WERI-Rb-1 (cell line): Measurements from ENCODE around the gene RAD9B.

ENCODE experiments used
- DNase-seq: peaks from one replicate; pipeline ENCODE4 v3.0.0-alpha.2; 2020
- H3K27ac ChIP-seq: fragments of 250-450 bp; sonication (Bioruptor Pico); 2 replicates; pipeline ENCODE4 v1.5.1; 2020; ENCODE audit warnings: mild to moderate bottlenecking, moderate library complexity
- H3K27me3 ChIP-seq: fragments of 250-450 bp; sonication (Bioruptor Pico); 2 replicates; pipeline ENCODE4 v1.5.1; 2021; ENCODE audit warnings: mild to moderate bottlenecking, low read depth, moderate library complexity; ENCODE audit not compliant: insufficient read depth, severe bottlenecking
- H3K36me3 ChIP-seq: fragments of 250-450 bp; sonication (Bioruptor Pico); 2 replicates; pipeline ENCODE4 v1.5.1; 2020; ENCODE audit warnings: mild to moderate bottlenecking, moderate library complexity
- H3K4me3 ChIP-seq: 2 replicates; pipeline ENCODE4 v1.5.1; 2011; ENCODE audit warnings: low read depth, mild to moderate bottlenecking, control low read depth, low read length
- H3K9me3 ChIP-seq: fragments of 250-450 bp; sonication (Bioruptor Pico); 2 replicates; pipeline ENCODE4 v1.5.1; 2021; ENCODE audit warnings: mild to moderate bottlenecking, moderate library complexity; ENCODE audit not compliant: severe bottlenecking
- CTCF ChIP-seq: IDR thresholded peaks from 2 replicates; pipeline ENCODE4 v1.5.1; 2011; ENCODE audit warnings: low read depth, mild to moderate bottlenecking, control low read depth, inconsistent platforms, low read length

The RAD9B gene

GRCh38 chr12:110532644-110533043 is 30.5 kb downstream of the RAD9B start:
- no peak overlapping the region for H3K4me3 ChIP-seq
- H3K27ac ChIP-seq, result no peak overlapping the region
- TF ChIP-seq CTCF, result no peak
- peaks cover 19% of the 10 kb centered on the region for H3K36me3 ChIP-seq
- H3K9me3 ChIP-seq, result no peaks in the 10 kb centered on the region
- DNase-seq, result no peak
- H3K27me3 ChIP-seq, result no peaks in the 10 kb centered on the region

- no peaks in the 10 kb centered on the region for H3K27me3 ChIP-seq
- H3K27ac ChIP-seq, result no peak overlapping the region
- H3K4me3 ChIP-seq, result no peak overlapping the region
- H3K9me3 ChIP-seq, result no peaks in the 10 kb centered on the region
- peaks cover 29% of the 10 kb centered on the region for H3K36me3 ChIP-seq
- no peak for DNase-seq
- TF ChIP-seq CTCF, result no peak
Measured at GRCh38 chr12:110533607-110534006, 31.5 kb downstream of the RAD9B start.

- Histone ChIP-seq H3K4me3 (no peak overlapping the region), H3K36me3 (peaks cover 35% of the 10 kb centered on the region), H3K27me3 (no peaks in the 10 kb centered on the region), H3K27ac (no peak overlapping the region), H3K9me3 (no peaks in the 10 kb centered on the region)
- TF ChIP-seq CTCF, result no peak
- DNase-seq, result no peak
Measured at GRCh38 chr12:110534811-110535210, 32.7 kb downstream of the RAD9B start.

GRCh38 chr12:110536834-110537604 is 34.9 kb downstream of the RAD9B start:
- no peaks in the 10 kb centered on the region for H3K27me3 ChIP-seq
- no peak overlapping the region for H3K27ac ChIP-seq
- H3K36me3 ChIP-seq, result peaks cover 35% of the 10 kb centered on the region
- H3K4me3 ChIP-seq, result no peak overlapping the region
- no peaks in the 10 kb centered on the region for H3K9me3 ChIP-seq
- no peak for TF ChIP-seq CTCF
- no peak for DNase-seq

GRCh38 chr12:110537605-110538409 is 35.7 kb downstream of the RAD9B start:
- no peak for TF ChIP-seq CTCF
- Histone ChIP-seq H3K9me3 (no peaks in the 10 kb centered on the region), H3K4me3 (no peak overlapping the region), H3K27ac (no peak overlapping the region), H3K27me3 (no peaks in the 10 kb centered on the region), H3K36me3 (peaks cover 35% of the 10 kb centered on the region)
- DNase-seq, result no peak
